Left lung (tissue), 10 donors: ENCODE results near the gene SLC26A11. TPM values are rescaled to one million over a fixed set of nuclear protein-coding genes. Genes with fewer than 3 reads are reported as not detected.
A peak's percentile ranks its signal among the peaks of the same experiment; 100 is the strongest.

Experiments
- ATAC-seq: fragments of 200-7000 bp; cut with Tn5 transposase; one replicate; pipeline ENCODE4 v1.9.1; 2020; ENCODE audit warnings: moderate library complexity
- DNase-seq, 4 donors: peaks; one replicate each; pipeline ENCODE4 v3.0.0-alpha.2; 2013 to 2020
- H3K27ac ChIP-seq, 2 donors: fragments of 200-600 bp; sonication (generic) in 1 of 2; one replicate each; pipeline versions ENCODE4 v1.5.0 to v1.8.0; 2020 to 2021
- H3K27me3 ChIP-seq, 2 donors: fragments of 200-600 bp; sonication (generic) in 1 of 2; one replicate each; pipeline versions ENCODE4 v1.5.0 to v1.8.0; 2020 to 2021
- H3K36me3 ChIP-seq, 2 donors: fragments of 200-600 bp; sonication (generic) in 1 of 2; one replicate each; pipeline versions ENCODE4 v1.5.0 to v1.8.0; 2020 to 2021
- H3K4me1 ChIP-seq, 2 donors: fragments of 200-600 bp; one replicate each; pipeline ENCODE4 v1.8.0; 2021
- H3K4me3 ChIP-seq, 2 donors: fragments of 200-600 bp; sonication (generic) in 1 of 2; one replicate each; pipeline versions ENCODE4 v1.5.0 to v1.8.0; 2020 to 2021; ENCODE audit warnings: mild to moderate bottlenecking in 1 of 2
- H3K9me3 ChIP-seq, 2 donors: fragments of 200-600 bp; sonication (generic) in 1 of 2; one replicate each; pipeline versions ENCODE4 v1.5.0 to v1.8.0; 2020 to 2021
- CTCF ChIP-seq, 2 donors: fragments of 200-600 bp; sonication (generic) in 1 of 2; IDR thresholded peaks; one replicate each; pipeline versions ENCODE4 v1.5.0 to v1.8.0; 2021; ENCODE audit warnings: antibody characterized with exemption in 2 of 2
- intact Hi-C, 2 donors: fragments of 100-400 bp; cut with DNase I; formaldehyde crosslinking; loops; one replicate each; pipeline versions ENCODE4 v1.11.2 to v1.14.2; 2022
- polyA plus RNA-seq, 6 donors: library from polyadenylated mRNA; unstranded; fragments of 120-200 nt; gene quantifications; one replicate each; pipeline ENCODE4 v1.2.1, GENCODE V29; 2013; ENCODE audit not compliant: insufficient read length in 6 of 6
- total RNA-seq, 2 donors: library from RNA; stranded (reverse); fragmentation: NEBNext Ultra II Directional; extraction: Animal tissue kit (Norgen Biotek cat#: 25700); gene quantifications; one replicate each; pipeline ENCODE4 v1.2.1, GENCODE V29; 2021
- donor health status: DM: no; HTN: yes; CAD: no.
- donor health status: DM: no; HTN: no; CAD: no.

SLC26A11 gene
- total and polyA plus RNA-seq, 8 donors: 22.3 to 36.0 (median 24.6) TPM

- Histone ChIP-seq H3K4me1 (peaks cover 32 to 71% of the 10 kb centered on the region in 2 donors), H3K27ac (peak overlapping the region; percentile 94 to 96)
Observed at GRCh38 chr17:80259457-80260068, 39.3 kb downstream of the SLC26A11 start.

DNA sequence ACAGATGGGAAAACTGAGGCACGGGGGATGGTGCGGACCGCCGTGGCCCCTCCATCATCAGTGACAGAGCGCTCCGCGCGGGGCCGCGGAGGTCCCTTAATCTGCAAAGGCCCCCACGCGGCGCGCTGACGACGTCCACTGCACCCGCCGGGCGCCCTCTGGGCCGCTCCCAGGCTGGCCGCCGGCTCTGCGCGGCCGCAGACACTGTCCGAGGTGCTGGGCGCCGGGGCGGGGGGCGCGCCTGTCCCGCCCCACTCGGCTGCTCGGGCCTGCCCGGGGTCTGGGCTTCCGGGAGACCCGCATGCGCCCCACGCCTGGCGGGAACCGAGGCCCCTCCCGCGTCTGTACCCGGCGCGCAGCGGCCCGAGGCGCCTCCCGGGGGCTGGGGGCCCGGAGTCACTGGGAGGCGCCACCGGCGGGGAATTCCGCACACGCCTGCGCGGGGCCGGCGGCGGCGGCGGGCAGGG lies 39.9 kb downstream of the SLC26A11 start:
- no peak for TF ChIP-seq CTCF (IDR thresholded peaks at IDR 0.05)
- no peaks in the 10 kb centered on the region for H3K9me3 ChIP-seq
- ATAC-seq (peak; percentile 64), DNase-seq (peak; percentile 65 to 95 (median 78))
- no peaks in the 10 kb centered on the region for H3K27me3 ChIP-seq
- H3K4me1 ChIP-seq: peaks cover 35 to 71% of the 10 kb centered on the region in 2 donors
- intact Hi-C loops: no loop called here
- peaks cover 0 to 10% of the 10 kb centered on the region in 2 donors for H3K36me3 ChIP-seq
- peak overlapping the region; percentile 56 to 58 for H3K4me3 ChIP-seq
- peak overlapping the region; percentile 94 to 96 for H3K27ac ChIP-seq

More at GRCh38 chr17:80259457-80260068, 39.3 kb downstream of the SLC26A11 start:
- DNase-seq (no peak), ATAC-seq (no peak)
- H3K9me3 ChIP-seq: no peaks in the 10 kb centered on the region
- intact Hi-C loops: no loop called here
- TF ChIP-seq CTCF (IDR thresholded peaks at IDR 0.05): no peak
- no peaks in the 10 kb centered on the region for H3K27me3 ChIP-seq
- peak overlapping the region; percentile 56 to 58 for H3K4me3 ChIP-seq
- peaks cover 0 to 5% of the 10 kb centered on the region in 2 donors for H3K36me3 ChIP-seq

- DNase-seq (peak; percentile 33 to 92 (median 54)), ATAC-seq (peak; percentile 22)
- intact Hi-C loops: no loop called here
Observed at GRCh38 chr17:80260791-80261158, 40.5 kb downstream of the SLC26A11 start, which contains the start of gene RNF213. Gene RNF213, plus strand, starts transcription at chr17:80260852. Its CDS starts 2,830 bp downstream, at chr17:80263682.

DNA sequence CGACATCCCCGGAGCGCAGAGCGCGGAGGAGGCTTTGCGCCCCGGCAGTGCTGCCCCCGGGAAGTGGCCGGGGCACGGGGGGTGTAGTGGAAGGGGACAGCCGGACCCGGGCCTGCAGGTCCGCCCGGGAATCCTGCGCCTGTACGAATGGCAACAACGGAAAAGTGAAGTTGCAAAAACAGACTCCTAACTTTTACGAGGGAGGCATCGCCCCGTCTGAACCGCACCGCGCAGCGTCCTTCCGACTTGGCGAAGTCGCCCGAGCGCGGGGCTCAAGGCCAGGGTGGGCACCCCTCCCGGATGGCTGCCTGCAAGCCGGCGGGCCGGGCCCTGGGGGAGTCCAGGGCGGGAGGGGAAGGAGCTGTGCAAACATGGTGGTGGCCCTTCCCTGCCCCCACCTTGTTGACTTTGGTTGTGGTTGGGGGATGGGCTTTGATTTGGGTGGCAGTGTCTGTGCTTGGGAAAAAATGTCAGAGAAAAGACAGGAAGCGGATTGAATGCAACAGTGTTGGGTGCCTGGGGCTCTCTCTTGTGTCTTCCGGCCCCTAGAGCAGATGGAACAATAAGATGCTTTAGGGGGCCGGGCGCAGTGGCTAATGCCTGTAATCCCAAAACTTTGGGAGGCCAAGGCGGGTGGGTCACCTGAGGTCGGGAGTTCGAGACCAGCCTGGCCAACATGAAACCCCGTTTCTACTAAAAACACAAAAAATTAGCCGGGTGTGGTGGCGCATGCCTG lies 41.1 kb downstream of the SLC26A11 start:
- Histone ChIP-seq H3K27me3 (no peaks in the 10 kb centered on the region), H3K36me3 (peaks cover 0 to 22% of the 10 kb centered on the region in 2 donors), H3K27ac (peak overlapping the region; percentile 98 to 99), H3K9me3 (no peaks in the 10 kb centered on the region), H3K4me1 (peaks cover 41 to 71% of the 10 kb centered on the region in 2 donors), H3K4me3 (peak overlapping the region; percentile 88 to 100)
- ATAC-seq: peak; percentile 38
- intact Hi-C loops: no loop called here
- peak; percentile 24 to 89 (median 68) for DNase-seq
- TF ChIP-seq CTCF (IDR thresholded peaks at IDR 0.05): no peak

More at GRCh38 chr17:80260791-80261158, 40.5 kb downstream of the SLC26A11 start, which contains the start of gene RNF213:
- Histone ChIP-seq H3K4me3 (peak within 1 kb of the TSS; percentile 88 to 100), H3K27me3 (no peaks in the 10 kb centered on the region), H3K36me3 (peaks cover 0 to 16% of the 10 kb centered on the region in 2 donors), H3K4me1 (peaks cover 41 to 71% of the 10 kb centered on the region in 2 donors), H3K27ac (peak within 1 kb of the TSS; percentile 98 to 99), H3K9me3 (no peaks in the 10 kb centered on the region)
- no peak for TF ChIP-seq CTCF (IDR thresholded peaks at IDR 0.05)

- peak overlapping the region; percentile 88 to 100 for H3K4me3 ChIP-seq
Observed at GRCh38 chr17:80261895-80262279, 41.7 kb downstream of the SLC26A11 start.

More at GRCh38 chr17:80261895-80262279, 41.7 kb downstream of the SLC26A11 start:
- Histone ChIP-seq H3K27me3 (no peaks in the 10 kb centered on the region), H3K27ac (peak overlapping the region; percentile 98 to 99), H3K36me3 (peaks cover 0 to 27% of the 10 kb centered on the region in 2 donors), H3K4me1 (peaks cover 41 to 75% of the 10 kb centered on the region in 2 donors), H3K9me3 (no peaks in the 10 kb centered on the region)
- intact Hi-C loops: no loop called here
- no peak for TF ChIP-seq CTCF (IDR thresholded peaks at IDR 0.05)
- no peak for DNase-seq
- no peak for ATAC-seq
